Activated T-helper 2 cell treated with anti-CD3 and anti-CD28 coated beads, Interferon-gamma antibody, Interleukin-2, Interleukin-4, amounts not matched to agents 10 μg/mL and 5 μg/mL and 100 μg/mL, durations not matched to agents 14 hours and 24 hours and 36 hours (primary cell): ENCODE results near the gene BAIAP2. TPM values are rescaled to one million over a fixed set of nuclear protein-coding genes. Genes with fewer than 3 reads are reported as not detected.

Source experiments
- DNase-seq: peaks from one replicate; pipeline ENCODE4 v3.0.0; 2021; ENCODE audit warnings: low spot score
- H3K27ac Mint-ChIP-seq: one replicate; pipeline ENCODE4 v1.8.0; 2021; ENCODE audit warnings: mixed read lengths
- H3K27me3 Mint-ChIP-seq: one replicate; pipeline ENCODE4 v1.8.0; 2021; ENCODE audit warnings: low read depth, mixed read lengths
- H3K36me3 Mint-ChIP-seq: one replicate; pipeline ENCODE4 v1.8.0; 2021; ENCODE audit warnings: low read depth, mixed read lengths
- H3K4me1 Mint-ChIP-seq: one replicate; pipeline ENCODE4 v1.8.0; 2021; ENCODE audit warnings: low read depth, mixed read lengths
- H3K4me3 Mint-ChIP-seq: one replicate; pipeline ENCODE4 v1.8.0; 2021; ENCODE audit warnings: low read depth, mild to moderate bottlenecking, moderate library complexity, mixed read lengths
- H3K9me3 Mint-ChIP-seq: one replicate; pipeline ENCODE4 v1.8.0; 2021; ENCODE audit warnings: mixed read lengths
- intact Hi-C: fragments of 100-400 bp; cut with micrococcal nuclease; formaldehyde crosslinking; loops from one replicate; pipeline ENCODE4 v1.15.1; 2023
- total RNA-seq: library from RNA; stranded (reverse); gene quantifications from 2 replicates; pipeline ENCODE4 v1.2.3, GENCODE V29; 2022

The BAIAP2 gene
- total RNA-seq, 1 donor from 2014 or later = 5.3 TPM

GRCh38 chr17:81049372-81049911 lies 14.5 kb downstream of the BAIAP2 start:
- no peak overlapping the region for H3K27ac Mint-ChIP-seq
- no peaks in the 10 kb centered on the region for H3K9me3 Mint-ChIP-seq
- H3K27me3 Mint-ChIP-seq = no peaks in the 10 kb centered on the region
- no peaks in the 10 kb centered on the region for H3K36me3 Mint-ChIP-seq
- intact Hi-C loops = no loop called here
- no peak overlapping the region for H3K4me3 Mint-ChIP-seq
- no peak for DNase-seq
- peaks cover 6% of the 10 kb centered on the region for H3K4me1 Mint-ChIP-seq

- H3K4me1 Mint-ChIP-seq = peaks cover 6% of the 10 kb centered on the region
- H3K36me3 Mint-ChIP-seq = no peaks in the 10 kb centered on the region
- no peaks in the 10 kb centered on the region for H3K9me3 Mint-ChIP-seq
- no peak for DNase-seq
- H3K27ac Mint-ChIP-seq = no peak overlapping the region
- no peak overlapping the region for H3K4me3 Mint-ChIP-seq
- no peaks in the 10 kb centered on the region for H3K27me3 Mint-ChIP-seq
- intact Hi-C loops = no loop called here
Observed at GRCh38 chr17:81049973-81050551, 15.1 kb downstream of the BAIAP2 start.

GRCh38 chr17:81050645-81051625 lies 16.0 kb downstream of the BAIAP2 start:
- DNase-seq = no peak
- intact Hi-C loops = no loop called here
- Mint-ChIP-seq H3K9me3 (no peaks in the 10 kb centered on the region), H3K27ac (no peak overlapping the region), H3K4me1 (peaks cover 6% of the 10 kb centered on the region), H3K4me3 (no peak overlapping the region), H3K27me3 (no peaks in the 10 kb centered on the region), H3K36me3 (no peaks in the 10 kb centered on the region)

- H3K9me3 Mint-ChIP-seq = no peaks in the 10 kb centered on the region
- no peak overlapping the region for H3K4me3 Mint-ChIP-seq
- no peaks in the 10 kb centered on the region for H3K36me3 Mint-ChIP-seq
- H3K27me3 Mint-ChIP-seq = no peaks in the 10 kb centered on the region
- no peak overlapping the region for H3K27ac Mint-ChIP-seq
- intact Hi-C loops = no loop called here
- DNase-seq = no peak
- peaks cover 6% of the 10 kb centered on the region for H3K4me1 Mint-ChIP-seq
Observed at GRCh38 chr17:81052199-81052997, 17.4 kb downstream of the BAIAP2 start.

- no peaks in the 10 kb centered on the region for H3K36me3 Mint-ChIP-seq
- no peaks in the 10 kb centered on the region for H3K9me3 Mint-ChIP-seq
- H3K27ac Mint-ChIP-seq = no peak overlapping the region
- peaks cover 6% of the 10 kb centered on the region for H3K4me1 Mint-ChIP-seq
- no peak overlapping the region for H3K4me3 Mint-ChIP-seq
- DNase-seq = no peak
- intact Hi-C loops = no loop called here
- no peaks in the 10 kb centered on the region for H3K27me3 Mint-ChIP-seq
Observed at GRCh38 chr17:81053041-81053970, 18.4 kb downstream of the BAIAP2 start.

- DNase-seq = no peak
- Mint-ChIP-seq H3K27ac (no peak overlapping the region), H3K27me3 (no peaks in the 10 kb centered on the region), H3K9me3 (no peaks in the 10 kb centered on the region), H3K36me3 (no peaks in the 10 kb centered on the region), H3K4me3 (no peak overlapping the region), H3K4me1 (peaks cover 3% of the 10 kb centered on the region)
- intact Hi-C loops = no loop called here
Observed at GRCh38 chr17:81054308-81054707, 19.4 kb downstream of the BAIAP2 start.

GRCh38 chr17:81054881-81055370 lies 20.0 kb downstream of the BAIAP2 start:
- no peak overlapping the region for H3K4me3 Mint-ChIP-seq
- no peak overlapping the region for H3K27ac Mint-ChIP-seq
- no peaks in the 10 kb centered on the region for H3K27me3 Mint-ChIP-seq
- H3K9me3 Mint-ChIP-seq = no peaks in the 10 kb centered on the region
- DNase-seq = no peak
- no peaks in the 10 kb centered on the region for H3K4me1 Mint-ChIP-seq
- H3K36me3 Mint-ChIP-seq = no peaks in the 10 kb centered on the region
- intact Hi-C loops = no loop called here

- no peaks in the 10 kb centered on the region for H3K9me3 Mint-ChIP-seq
- H3K4me1 Mint-ChIP-seq = no peaks in the 10 kb centered on the region
- no peaks in the 10 kb centered on the region for H3K27me3 Mint-ChIP-seq
- intact Hi-C loops = no loop called here
- no peak overlapping the region for H3K4me3 Mint-ChIP-seq
- DNase-seq = no peak
- no peaks in the 10 kb centered on the region for H3K36me3 Mint-ChIP-seq
- H3K27ac Mint-ChIP-seq = no peak overlapping the region
Observed at GRCh38 chr17:81056312-81056711, 21.4 kb downstream of the BAIAP2 start.

- intact Hi-C loops = no loop called here
- no peak overlapping the region for H3K27ac Mint-ChIP-seq
- no peak overlapping the region for H3K4me3 Mint-ChIP-seq
- no peaks in the 10 kb centered on the region for H3K27me3 Mint-ChIP-seq
- H3K9me3 Mint-ChIP-seq = no peaks in the 10 kb centered on the region
- DNase-seq = no peak
- H3K4me1 Mint-ChIP-seq = no peaks in the 10 kb centered on the region
- H3K36me3 Mint-ChIP-seq = no peaks in the 10 kb centered on the region
Observed at GRCh38 chr17:81057079-81057730, 22.3 kb downstream of the BAIAP2 start.

- DNase-seq = no peak
- intact Hi-C loops = no loop called here
- Mint-ChIP-seq H3K4me1 (no peaks in the 10 kb centered on the region), H3K4me3 (no peak overlapping the region), H3K27ac (no peak overlapping the region), H3K9me3 (no peaks in the 10 kb centered on the region), H3K36me3 (no peaks in the 10 kb centered on the region), H3K27me3 (no peaks in the 10 kb centered on the region)
Observed at GRCh38 chr17:81057777-81058176, 22.8 kb downstream of the BAIAP2 start.

- Mint-ChIP-seq H3K36me3 (no peaks in the 10 kb centered on the region), H3K27me3 (no peaks in the 10 kb centered on the region), H3K4me3 (no peak overlapping the region), H3K9me3 (no peaks in the 10 kb centered on the region), H3K27ac (no peak overlapping the region), H3K4me1 (no peaks in the 10 kb centered on the region)
- intact Hi-C loops = no loop called here
- DNase-seq = no peak
Observed at GRCh38 chr17:81058263-81058871, 23.4 kb downstream of the BAIAP2 start.
